G401.6 (cell line): Measurements from ENCODE around the gene SLC12A7.
"Not testable (repeated sequence)": the region's sequence is repeated elsewhere in the genome, so short reads cannot be mapped to it uniquely, and the experiment has no call there.

Experiments used
- FAIRE-seq: peaks from 2 replicates; lab custom pipeline; 2012; peaks lifted over from hg19 to GRCh38; lab: Jason Lieb, UNC

The SLC12A7 gene

DNA sequence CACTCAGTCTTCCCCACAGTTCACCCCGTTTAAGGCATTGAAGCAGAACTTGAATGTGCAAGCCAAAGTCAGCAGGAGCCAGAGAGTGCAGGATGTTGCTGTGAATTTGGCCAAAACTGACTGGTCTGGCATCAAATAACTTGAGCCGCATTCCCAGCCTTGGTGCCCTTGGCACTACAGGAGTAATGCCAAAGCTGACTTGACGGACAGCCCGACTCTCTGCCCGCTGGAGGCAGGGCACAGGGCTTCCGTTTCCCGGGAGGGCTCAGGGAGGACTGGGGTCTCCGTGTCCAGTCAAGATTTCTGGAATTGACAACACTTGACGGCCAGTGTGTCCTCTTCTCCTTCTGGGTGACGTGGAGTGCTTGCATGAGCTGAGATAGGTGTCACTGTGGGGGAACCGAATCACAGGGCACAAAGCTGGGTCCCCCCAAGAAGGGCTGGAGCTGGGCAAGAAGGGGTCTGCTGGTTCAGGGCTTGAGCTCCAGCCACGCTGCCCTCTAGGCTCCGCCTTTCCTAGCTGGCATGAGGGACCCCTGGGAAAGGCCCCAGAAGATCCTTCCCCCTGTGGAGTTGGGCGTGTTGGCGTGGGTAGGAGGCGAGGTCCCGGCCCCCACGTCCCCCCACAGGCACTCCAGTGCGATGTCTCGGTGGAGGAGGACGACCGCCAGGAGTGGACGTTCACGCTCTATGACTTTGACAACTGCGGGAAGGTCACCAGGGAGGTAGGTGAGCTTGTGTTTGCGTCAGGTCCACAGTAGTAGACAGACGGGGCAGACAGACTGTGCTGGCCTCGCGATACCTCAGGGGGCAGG lies 78.0 kb downstream of the SLC12A7 start:
- no peak for FAIRE-seq

DNA sequence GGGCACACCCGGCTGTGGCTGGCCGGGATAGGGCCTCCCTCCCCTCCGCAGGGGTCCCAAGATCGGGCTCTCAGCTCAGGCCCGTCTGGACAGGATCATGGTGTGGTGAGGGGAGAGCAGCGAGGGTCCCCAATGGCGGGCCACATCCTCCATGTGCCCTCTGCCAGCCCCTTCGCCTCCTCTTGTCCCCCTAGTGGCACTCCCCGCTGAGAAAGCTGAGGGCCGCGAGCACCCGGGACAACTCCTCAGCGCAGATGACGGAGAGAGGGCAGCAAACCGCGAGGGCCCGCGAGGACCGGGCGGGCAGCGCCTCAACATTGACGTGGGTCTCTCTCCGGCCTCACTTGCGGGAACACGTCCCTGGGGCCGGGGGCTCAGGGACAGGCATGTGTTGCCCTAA lies 78.7 kb downstream of the SLC12A7 start:
- no peak for FAIRE-seq

DNA sequence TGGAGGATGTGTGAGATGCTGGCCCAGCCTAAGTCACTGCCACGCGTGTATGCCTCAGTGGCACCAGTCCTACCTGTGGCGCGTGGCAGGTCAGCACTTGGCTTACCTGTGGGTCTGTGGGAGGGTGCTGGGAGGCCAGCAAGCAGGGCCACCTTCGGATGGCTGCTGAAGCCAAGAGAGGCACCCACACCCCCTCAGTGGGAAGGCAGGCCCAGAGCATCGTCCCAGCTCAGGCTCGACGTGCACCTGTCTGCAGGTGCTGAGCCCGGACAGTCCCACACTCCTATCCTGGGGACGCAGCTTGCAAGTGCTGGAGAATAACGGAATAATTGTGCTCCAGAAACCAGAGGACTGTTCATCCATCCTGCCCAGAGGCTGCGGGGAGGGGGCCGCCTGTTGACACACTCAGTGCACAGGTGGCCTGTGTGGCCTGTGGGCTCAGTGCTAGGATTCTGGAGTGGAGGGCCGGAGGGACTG lies 79.3 kb downstream of the SLC12A7 start:
- no peak for FAIRE-seq

DNA sequence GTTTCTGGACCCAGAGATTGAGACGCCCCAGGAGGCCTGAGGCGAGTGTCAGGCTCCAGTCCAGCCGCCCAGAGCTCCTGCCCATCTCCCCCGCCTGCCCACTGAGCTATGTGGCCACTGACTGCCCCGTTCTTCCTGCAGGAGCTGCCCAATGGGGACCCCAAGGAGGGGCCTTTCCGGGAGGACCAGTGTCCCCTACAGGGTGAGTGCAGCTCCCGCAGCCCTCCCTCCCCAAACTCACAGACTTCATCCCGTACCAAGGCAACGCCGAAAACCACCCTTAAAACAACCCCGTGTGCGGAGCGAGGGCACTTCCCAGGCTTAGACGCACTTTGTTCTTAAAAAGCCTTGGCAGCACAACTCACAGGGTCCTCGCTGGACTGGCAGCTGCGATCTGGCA lies 79.9 kb downstream of the SLC12A7 start:
- no peak for FAIRE-seq

DNA sequence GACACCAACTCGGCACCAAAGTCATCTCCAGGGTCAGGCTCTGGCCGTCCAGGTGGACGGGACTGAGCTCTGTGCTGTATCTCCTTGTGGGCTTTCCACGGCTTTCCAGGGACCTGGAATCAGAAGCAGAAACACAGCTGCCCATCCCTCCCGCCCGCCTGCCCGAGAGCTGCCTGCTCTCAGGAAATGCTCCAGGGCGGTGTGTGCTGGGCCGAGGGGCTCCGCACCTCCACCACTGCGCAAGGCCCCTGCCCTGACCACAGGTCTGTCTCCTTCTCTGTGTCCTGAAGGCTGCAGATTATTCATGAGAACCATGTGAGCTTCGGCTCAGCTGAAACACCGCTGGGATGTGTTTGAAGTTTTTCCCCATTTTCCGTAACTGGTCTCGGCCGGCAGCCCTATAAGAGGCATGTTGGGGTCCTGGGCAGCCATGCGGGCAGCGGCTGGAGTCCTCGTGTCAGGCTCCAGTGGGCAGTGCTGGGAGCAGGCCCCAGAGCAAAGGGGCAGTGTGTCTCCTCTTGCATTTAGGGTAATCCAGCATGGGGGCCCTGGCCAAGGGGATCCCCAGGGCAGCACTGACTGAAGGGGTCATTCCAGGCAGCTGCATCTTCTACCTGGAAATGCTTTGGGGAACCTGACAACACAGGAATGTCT lies 80.4 kb downstream of the SLC12A7 start:
- no peak for FAIRE-seq

DNA sequence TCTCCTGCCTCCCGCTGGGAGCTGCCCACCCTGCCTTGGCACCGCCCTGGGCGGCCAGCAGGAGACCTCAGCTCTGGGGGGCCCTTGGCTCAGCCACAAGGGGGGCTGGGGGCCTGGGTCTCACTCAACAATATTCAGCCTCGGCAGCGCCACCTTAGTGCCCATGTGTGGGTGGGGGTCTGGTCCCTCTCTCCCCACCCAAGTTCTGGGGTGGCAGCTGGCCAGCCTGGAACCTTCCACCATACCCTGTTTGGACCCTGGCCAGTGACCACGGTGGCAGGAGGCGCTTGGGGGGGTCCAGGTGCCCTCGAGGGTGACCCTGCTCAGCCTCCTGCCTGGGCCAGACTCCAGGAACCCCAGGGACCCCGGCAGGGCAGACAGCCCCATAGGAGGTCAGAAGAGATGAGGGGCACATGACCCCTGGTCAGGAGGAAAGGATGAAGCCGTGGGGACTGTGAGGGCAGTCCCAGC lies 81.0 kb downstream of the SLC12A7 start:
- no peak for FAIRE-seq

DNA sequence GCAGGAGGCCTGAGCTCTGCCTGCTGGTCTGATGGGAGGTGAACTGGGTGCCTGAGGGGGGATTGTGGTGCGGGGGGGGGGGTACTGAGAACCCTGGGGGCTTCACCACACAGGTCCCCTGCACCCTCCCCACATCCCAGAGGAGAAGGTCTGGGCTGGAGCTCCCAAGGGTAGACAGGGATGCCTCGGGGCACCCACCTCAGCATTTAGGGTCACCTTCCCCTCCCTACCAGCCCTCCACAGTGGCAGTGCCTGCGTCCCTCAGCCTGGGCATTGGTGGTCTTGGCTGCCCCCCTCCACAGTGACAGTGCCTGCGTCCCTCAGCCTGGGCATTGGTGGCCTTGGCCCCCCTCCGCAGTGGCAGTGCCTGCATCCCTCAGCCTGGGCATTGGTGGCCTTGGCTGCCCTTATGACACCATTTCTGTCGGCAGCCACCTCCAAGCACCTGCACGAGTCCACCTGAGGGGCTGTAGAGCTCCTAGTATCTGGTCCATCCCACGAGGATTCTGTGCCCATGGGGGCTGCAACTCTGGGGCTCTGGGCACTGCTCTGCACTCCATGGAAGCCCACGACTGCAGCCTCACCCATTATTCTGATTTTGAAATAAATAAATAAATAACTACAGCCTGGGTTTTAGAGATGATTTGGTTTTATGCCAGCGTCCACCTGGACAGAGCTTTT lies 81.8 kb downstream of the SLC12A7 start:
- no peak for FAIRE-seq

DNA sequence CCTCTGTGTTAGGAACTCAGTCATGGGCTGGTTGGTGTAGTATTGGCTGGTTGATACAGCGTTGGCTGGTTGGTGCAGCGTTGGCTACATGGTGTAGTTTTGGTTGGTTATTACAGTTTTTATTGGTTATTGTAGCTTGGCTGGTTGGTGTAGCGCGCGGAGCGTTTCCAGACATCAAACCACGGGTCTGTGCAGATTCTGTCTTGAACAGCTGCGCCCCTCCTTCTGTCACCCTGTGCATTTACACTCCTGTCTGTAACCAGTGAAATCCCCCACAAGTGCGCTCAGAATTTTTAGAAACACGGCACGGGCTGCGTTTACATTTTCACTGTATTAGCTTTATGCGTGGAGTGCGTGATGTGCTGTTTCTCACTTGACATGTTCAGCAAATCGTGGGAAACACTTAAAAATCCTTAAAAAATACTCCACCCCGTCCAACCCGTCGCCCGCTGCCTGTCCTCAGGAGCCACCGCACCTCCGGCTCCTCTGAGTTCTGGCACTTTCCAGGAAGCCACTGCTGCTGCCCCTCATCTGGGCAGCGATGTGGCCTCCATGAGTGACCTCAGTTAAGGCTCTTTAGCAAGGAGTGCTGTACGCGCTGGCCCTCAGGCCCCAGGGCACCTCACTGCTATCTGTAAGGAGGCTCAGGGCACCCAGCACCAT lies 82.5 kb downstream of the SLC12A7 start:
- FAIRE-seq = no peak

DNA sequence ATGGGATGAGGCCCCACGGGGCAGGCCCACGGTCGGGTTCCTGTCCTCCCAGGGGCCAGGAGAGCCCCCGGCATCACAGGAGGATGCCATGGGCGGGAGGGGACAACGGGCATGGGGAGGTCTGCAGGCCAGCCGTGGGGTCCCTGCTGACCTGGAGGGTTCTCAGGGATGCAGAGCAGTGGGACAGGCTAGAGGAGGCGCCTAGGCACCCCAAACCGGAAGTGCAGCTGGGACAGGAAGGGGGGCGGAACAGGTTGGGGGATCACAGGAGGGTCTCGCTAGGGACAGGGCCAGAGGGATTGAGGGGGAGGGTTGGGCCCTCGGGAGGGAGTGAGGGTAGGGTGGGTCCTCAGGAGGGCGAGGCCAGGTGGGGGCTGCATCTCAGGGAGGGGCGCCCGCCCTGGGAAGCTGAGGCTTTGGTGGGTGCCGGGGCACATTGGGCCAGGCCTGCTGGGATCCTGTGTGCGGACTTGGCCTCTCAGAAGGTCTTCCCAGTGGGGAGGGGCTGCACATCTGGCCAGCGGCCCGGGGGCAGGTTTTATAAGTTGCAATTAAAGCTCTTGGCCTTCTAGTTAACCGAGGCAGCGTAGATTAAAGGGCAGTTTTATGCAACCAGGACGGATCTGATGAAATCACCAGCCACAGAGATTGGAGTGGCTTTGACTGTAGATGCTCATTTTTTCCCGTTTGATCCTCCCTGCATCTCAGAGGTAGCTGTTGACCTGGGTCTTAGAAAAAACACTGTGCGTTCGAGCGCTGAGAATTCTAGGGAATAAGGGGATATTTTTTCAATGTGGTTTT lies 83.2 kb downstream of the SLC12A7 start:
- no peak for FAIRE-seq

DNA sequence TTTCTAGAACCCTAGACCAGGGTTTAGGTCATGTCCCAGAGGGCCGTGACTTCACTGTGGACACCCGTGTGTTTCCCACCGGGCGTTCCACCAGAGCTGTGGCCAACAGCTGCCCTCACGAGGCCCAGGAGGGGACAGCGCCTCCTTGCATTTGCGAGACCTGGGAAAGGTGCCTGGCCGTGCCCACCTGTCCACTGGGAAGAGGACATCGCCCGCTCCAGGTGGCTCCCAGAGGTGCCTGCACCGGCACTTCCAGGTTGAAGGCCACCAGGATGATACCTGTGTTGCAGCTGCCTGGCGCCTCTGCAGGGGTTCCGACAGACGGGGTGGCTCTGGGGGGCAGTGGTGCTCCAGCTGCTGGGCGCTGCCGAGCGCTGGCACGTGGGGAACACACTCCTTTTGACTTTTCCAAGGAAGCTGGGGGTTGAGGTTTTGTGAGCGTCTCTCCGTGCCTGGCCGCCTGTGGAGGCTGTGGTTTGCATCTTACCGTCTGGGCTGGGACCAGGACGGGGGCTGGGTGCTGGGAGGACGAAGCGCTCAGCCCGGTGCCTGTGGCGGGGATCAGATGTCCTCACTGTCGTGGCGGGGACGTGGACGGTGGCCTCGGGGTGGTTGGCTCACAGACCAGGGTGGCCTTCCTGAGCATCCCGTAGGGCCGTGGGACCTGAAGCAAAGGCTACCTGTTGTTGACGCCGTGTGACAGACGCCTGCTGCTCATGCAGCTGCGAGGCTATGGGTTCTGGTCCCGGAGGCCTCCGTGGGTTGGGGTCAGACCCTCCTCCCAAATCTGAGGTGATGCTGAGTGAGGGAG lies 84.0 kb downstream of the SLC12A7 start:
- FAIRE-seq = no peak

DNA sequence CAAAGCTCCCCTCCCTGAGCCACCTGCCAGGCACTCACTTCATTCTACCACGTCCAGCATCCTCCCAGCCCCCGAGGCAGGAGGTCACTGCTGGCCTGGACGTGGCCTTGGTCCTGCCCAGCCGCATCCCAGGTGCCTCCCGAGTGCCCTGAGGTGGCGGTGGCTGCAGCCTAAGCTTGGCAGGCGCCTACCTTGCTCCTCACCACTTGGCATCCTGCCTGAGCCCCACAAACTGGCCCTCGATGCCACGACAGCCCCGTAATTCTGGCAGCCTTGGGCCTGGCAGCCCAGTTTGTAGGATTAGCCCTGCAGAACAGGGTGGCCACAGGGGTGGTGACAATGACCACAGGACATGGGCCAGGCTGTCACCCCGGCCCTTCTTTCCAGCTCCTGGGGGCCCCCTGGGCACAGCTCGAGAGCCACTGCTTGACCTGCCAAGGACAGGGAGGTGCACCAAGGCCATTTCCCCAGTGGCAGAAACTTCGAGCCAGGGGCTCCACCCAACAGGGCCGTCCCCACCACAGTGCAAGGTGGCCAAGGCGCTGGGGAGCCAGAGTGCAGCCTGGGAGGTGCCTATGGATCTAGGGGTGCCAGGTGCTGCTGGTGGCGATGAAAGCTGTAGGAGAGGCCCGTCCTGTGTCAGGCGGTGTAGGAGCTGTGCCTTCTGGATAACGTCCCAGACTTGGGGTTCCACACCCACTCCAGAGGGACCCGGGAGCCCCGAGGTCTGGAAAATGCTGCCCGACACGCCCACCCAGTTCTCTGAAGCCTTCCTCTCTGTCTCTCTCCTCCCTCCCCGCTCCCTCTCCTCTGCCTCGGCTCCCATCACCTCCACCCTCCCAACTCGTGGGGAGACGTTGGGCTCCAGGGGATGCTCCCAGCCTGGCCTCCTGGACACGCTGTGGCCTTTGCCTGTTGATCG lies 84.9 kb downstream of the SLC12A7 start:
- FAIRE-seq = no peak

DNA sequence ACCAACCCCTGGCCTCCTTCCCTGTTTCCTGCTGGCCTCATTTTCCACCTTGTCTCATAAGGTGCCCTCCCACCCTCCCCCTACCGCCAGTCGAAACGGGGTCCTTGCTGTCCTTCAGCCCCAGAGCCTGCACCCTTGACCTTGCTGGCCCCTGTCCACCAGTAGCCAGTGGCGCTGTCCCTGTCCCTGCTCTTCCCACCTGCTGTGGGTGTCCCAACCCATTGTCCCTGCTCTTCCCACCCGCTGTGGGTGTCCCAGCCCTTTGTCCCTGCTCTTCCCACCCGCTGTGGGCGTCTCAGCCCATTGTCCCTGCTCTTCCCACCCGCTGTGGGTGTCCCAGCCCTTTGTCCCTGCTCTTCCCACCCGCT lies 89.9 kb downstream of the SLC12A7 start:
- FAIRE-seq = not testable (repeated sequence)

DNA sequence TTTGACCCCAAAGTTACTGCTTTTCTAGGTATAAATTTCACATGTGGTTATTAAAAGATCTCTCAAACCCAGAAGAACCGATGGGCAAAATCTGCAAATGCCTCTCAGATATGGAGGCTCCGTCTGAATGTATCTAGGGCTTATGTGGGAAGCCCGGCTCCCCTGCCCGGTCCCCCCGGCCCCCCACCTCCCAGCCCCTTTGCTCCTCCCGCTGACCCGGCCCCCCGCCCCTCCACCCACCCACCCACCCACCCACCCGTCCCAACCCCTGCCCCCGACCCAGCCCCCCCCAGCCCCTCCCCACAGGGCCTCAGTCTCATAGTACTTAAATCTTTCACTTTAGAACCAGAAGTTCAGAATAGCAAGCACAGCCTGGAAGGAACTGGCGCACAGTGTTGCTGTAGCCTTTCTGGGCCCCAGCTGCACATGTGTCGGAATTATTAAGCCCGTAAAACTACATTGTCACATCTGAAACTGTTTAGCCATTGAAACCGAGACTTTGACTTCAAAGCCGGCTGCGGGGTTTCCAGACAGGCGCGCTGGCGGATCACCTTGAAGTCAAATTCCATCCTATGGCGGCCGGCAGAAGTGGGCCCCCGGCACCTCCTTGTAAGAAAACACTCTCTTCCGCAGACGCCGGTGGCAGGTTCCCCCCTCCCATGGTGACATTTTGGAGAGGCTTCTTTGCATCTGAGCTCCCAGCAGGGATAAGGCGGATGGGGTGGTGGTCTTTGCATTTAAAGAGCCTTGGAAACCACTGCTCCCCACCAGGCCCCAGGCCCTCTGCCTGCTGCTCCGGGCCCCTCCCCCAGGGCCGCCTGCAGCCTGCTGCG lies 90.5 kb downstream of the SLC12A7 start:
- FAIRE-seq = no peak

DNA sequence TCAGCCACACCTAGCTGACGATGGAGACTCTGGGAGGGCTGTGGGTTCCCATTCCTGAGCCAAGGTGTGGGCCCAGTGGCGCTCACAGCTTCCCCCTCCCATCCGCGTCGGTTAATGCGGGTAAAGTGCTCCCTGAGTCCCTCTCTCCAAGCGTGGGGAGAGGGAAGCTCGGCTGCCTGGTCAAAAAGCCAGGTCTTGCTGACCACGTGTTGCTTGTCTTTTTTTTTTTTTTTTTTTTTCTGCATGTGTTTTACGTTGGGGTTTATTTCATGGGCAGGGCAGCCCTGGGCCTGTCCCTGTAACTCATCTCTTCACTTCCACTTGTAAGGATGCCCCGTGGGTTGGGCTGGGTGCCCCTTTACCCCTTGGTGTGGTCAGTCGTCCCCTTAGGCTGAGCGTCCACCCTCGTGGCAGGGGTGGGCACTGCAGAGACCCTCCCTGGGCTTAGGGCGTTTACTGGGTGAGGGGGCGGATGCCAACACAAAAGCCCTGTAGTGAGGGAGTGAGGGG lies 91.4 kb downstream of the SLC12A7 start:
- FAIRE-seq = no peak

DNA sequence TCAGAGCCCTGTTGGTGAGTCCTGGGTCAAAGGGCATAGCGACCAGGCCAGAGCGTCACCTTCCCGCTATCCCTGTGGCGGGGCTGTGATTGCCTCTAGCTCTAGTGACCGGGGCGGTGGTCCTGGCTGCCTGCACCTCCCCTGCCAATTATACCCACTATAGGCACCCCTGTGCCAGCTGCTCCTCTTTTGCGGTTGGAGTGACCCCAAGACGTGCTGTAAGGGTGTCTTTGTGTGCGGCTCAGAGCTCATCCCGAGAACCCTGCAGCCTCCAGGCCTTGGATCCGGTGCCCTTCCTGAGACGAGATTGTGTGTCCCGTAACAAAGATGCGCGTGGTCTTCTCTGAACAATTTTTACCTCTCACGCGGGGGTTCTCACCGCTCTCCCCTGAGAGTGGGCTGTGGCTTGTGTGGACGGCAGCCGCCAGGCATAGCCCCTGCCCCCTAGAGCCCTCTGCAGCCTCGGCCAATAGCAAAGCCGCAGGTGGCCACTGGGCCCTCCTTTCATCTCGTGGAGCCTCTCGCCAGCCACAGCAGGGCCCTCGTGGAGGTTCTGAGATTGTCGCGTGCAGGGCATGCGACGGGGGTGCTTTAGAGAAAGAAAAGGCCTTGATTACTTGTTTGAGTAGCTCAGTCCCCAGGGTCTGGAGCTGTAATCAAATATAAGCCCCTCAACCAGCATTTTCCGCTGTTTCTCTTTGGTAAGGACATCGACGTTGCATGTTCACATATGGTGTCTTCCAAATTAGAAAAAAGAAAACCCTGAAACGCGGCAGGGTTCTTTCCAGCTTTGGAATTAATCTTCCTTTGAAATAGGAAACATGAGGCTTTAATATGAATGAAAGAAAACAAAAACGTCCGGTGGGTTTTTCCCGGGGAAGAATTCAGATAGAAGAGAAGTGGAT lies 92.6 kb downstream of the SLC12A7 start:
- FAIRE-seq = no peak

DNA sequence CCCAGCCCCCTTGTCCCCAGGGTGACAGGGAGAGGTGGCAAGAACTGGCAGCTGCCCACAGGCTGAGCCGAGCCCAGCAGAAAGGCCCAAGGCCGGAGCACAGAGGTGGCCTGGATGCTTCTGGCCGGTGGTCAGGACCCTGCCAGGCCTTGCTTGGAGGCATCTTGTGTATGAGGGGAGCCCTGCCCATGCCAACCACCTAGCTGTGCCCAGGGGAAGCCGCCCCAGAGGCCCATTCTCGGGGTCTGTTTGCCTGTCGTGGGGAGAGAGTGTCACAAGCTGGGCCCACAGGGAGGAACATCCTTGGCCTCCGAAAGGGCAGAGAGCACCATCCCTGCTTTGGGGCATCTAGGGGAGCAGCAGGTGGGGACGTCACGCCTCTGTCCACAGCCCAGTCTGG lies 93.3 kb downstream of the SLC12A7 start:
- no peak for FAIRE-seq

DNA sequence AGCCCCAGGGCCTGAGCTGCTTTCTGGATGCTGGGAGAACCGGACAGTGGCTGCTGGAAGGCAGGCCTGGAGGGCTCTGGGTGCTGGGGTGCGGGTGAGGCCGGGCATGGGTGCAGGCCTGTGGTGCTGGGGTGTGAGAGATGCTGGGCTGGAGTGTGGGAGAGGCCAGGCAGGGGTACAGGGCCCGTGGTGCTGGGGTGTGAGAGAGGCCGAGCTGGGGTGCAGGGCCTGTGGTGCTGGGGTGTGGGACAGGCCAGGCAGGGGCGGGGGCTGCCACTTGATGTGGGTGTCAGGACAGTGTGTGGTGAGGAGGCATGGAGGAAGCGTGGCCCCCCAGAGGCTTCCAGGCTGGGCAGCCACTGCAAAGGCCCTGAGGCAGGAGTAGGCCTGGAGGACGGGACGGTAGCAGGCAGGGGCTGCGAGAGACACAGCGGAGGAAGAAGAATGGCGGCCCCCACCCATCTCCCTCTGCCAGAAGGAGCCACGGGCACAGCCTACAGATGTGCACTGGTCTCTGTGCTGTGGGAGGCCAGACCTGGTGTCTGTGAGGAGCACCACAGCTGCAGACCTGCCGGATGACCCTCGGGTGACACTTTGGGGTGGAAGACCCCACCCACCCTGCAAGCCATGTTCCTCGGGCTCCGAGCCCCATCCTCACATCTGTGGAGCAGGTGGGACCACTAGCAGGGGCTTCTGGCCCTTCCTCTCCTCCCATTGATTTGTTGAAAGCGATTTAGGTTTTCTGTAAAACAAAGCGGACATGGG lies 94.0 kb downstream of the SLC12A7 start:
- no peak for FAIRE-seq
